NT2/D1 (cell line): ENCODE data around the gene CDKN1C.

Experiments
- SUZ12 ChIP-seq: IDR thresholded peaks from 2 replicates; pipeline ENCODE4 v1.6.1; 2011; ENCODE audit not compliant: insufficient read length, insufficient read depth; ENCODE audit errors: extremely low read depth
- YY1 ChIP-seq: IDR thresholded peaks from 2 replicates; pipeline ENCODE4 v1.6.1; 2011; ENCODE audit not compliant: insufficient read length, insufficient read depth
- ZNF274 ChIP-seq: IDR thresholded peaks from 2 replicates; pipeline ENCODE4 v1.6.1; 2011; ENCODE audit warnings: mild to moderate bottlenecking, low read depth, low read length

DNA sequence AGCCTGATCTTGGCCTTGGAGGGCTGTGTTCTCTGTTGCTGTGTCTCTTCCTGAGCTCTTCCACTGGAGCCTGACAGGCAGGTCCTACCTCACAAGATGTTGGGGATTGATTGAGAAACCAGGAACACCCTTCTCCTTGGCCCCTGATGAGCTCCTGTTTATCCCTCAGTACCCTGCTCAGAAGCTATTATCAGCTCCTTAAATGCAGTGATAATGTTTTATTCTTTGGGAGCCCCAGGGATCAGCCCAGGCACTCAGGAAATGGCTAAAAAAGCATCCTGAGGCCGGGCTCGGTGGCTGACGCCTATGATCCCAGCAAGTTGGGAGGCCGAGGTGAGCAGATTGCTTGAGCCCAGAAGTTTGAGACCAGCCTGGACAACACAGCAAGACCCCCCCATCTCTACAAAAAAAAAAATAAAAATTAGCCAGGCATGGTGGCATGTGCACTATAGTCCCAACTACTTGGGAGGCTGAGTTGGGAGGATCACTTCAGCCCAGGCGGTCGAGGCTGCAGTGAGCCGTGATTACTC lies 48.5 kb upstream of the CDKN1C start:
- no peak for TF ChIP-seq ZNF274
- TF ChIP-seq SUZ12: no peak
- TF ChIP-seq YY1: no peak
